ENCODE data around the gene RYR1. TPM values are rescaled to one million over a fixed set of nuclear protein-coding genes. Genes with fewer than 3 reads are reported as not detected.

Gene RYR1
- total RNA-seq, 1 donor from 2014 or later: 0.32 TPM

DNA sequence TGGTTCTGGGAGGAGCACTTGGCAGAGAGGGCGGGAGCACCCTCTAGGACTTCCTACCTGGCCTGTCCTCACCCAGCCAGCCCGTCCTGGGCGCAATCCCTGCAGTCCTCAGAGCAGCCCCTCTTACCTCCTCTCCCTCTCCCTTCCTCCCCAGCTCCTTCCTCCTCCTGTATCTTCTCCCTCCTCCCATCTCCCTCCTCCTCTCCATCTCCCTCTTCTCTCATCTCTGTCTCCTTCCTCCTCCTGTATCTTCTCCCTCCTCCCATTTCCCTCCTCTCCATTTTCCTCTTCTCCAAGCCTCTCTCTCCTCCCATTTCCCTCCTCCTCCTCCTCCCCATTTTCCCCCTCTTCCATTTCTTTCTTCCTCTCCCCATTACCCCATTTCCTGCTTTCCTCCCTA is 89.8 kb downstream of the RYR1 start:
- no peak for TF ChIP-seq EZH2 (IDR thresholded peaks at IDR 0.05; ENCODE audit: insufficient read depth, low read length)
- TF ChIP-seq, protein P1, sequence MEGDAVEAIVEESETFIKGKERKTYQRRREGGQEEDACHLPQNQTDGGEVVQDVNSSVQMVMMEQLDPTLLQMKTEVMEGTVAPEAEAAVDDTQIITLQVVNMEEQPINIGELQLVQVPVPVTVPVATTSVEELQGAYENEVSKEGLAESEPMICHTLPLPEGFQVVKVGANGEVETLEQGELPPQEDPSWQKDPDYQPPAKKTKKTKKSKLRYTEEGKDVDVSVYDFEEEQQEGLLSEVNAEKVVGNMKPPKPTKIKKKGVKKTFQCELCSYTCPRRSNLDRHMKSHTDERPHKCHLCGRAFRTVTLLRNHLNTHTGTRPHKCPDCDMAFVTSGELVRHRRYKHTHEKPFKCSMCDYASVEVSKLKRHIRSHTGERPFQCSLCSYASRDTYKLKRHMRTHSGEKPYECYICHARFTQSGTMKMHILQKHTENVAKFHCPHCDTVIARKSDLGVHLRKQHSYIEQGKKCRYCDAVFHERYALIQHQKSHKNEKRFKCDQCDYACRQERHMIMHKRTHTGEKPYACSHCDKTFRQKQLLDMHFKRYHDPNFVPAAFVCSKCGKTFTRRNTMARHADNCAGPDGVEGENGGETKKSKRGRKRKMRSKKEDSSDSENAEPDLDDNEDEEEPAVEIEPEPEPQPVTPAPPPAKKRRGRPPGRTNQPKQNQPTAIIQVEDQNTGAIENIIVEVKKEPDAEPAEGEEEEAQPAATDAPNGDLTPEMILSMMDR (IDR thresholded peaks at IDR 0.05; ENCODE audit: insufficient read depth, low read depth, low read length): no peak
- Mint-ChIP-seq H3K27me3 (ENCODE audit: low read depth, unreplicated experiment) (peaks cover 14% of the 10 kb centered on the region), H3K4me1 (ENCODE audit: low read depth, unreplicated experiment) (no peaks in the 10 kb centered on the region), H3K4me3 (ENCODE audit: unreplicated experiment) (no peak overlapping the region), H3K9me3 (ENCODE audit: unreplicated experiment) (no peaks in the 10 kb centered on the region), H3K36me3 (ENCODE audit: low read depth, unreplicated experiment) (no peaks in the 10 kb centered on the region), H3K27ac (ENCODE audit: unreplicated experiment) (no peak overlapping the region)
- H4K20me1 ChIP-seq (ENCODE audit: insufficient read depth, low read length): no peaks in the 10 kb centered on the region
- H3K27me3 ChIP-seq (ENCODE audit: insufficient read depth, low read length): no peaks in the 10 kb centered on the region
- no peaks in the 10 kb centered on the region for H3K36me3 ChIP-seq (ENCODE audit: insufficient read depth, low read length)
- H3K4me2 ChIP-seq (ENCODE audit: low read length): no peak overlapping the region
- H2AFZ ChIP-seq (ENCODE audit: low read depth, low read length): no peak overlapping the region
- no peak overlapping the region for H3K27ac ChIP-seq (ENCODE audit: low read depth, low read length)
- no peaks in the 10 kb centered on the region for H3K79me2 ChIP-seq (ENCODE audit: insufficient read depth, low read length)
- no peaks in the 10 kb centered on the region for H3K9me3 ChIP-seq (ENCODE audit: insufficient read depth, low read depth, low read length)
- DNase-seq (ENCODE audit: low read depth) (no peak), FAIRE-seq (no peak)
- no peak overlapping the region for H3K4me3 ChIP-seq (ENCODE audit: insufficient read depth, low read depth, low read length)
- H3K9ac ChIP-seq (ENCODE audit: low read length): no peak overlapping the region
- H3K4me1 ChIP-seq (ENCODE audit: insufficient read depth, low read length): no peaks in the 10 kb centered on the region

DNA sequence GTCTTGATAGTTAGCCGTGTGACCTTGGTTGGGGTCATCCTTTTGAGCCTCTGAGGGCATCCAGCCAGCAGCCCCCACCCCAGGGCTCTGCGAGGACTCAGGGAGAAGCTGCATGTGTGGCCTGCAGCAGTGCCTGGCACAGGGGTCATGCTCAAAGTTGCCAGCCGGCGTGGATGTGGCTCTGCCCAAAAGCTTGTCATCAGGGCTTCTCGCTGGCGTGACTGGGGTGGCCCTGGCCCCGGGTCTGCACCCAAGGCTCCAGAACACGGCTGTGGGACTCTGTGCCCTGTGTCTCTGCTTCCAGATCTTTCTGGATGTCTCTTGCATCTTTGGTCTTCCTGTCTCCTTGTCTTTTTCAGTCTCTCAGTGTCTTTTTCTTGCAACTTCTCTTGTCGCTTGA is 90.9 kb downstream of the RYR1 start:
- H4K20me1 ChIP-seq (ENCODE audit: insufficient read depth, low read length): no peaks in the 10 kb centered on the region
- no peaks in the 10 kb centered on the region for H3K9me3 Mint-ChIP-seq (ENCODE audit: unreplicated experiment)
- H3K4me2 ChIP-seq (ENCODE audit: low read length): no peak overlapping the region
- no peak for FAIRE-seq
- no peaks in the 10 kb centered on the region for H3K36me3 Mint-ChIP-seq (ENCODE audit: low read depth, unreplicated experiment)
- H3K4me3 ChIP-seq (ENCODE audit: insufficient read depth, low read depth, low read length): no peak overlapping the region
- H3K27ac ChIP-seq (ENCODE audit: low read depth, low read length): no peak overlapping the region
- no peaks in the 10 kb centered on the region for H3K4me1 ChIP-seq (ENCODE audit: insufficient read depth, low read length)
- no peaks in the 10 kb centered on the region for H3K79me2 ChIP-seq (ENCODE audit: insufficient read depth, low read length)
- H3K27me3 Mint-ChIP-seq (ENCODE audit: low read depth, unreplicated experiment): peaks cover 14% of the 10 kb centered on the region
- TF ChIP-seq, protein P1 (IDR thresholded peaks at IDR 0.05; ENCODE audit: insufficient read depth, low read depth, low read length): no peak
- TF ChIP-seq EZH2 (IDR thresholded peaks at IDR 0.05; ENCODE audit: insufficient read depth, low read length): no peak
- peaks cover 2% of the 10 kb centered on the region for H3K27me3 ChIP-seq (ENCODE audit: insufficient read depth, low read length)
- H3K9ac ChIP-seq (ENCODE audit: low read length): no peak overlapping the region
- no peaks in the 10 kb centered on the region for H3K36me3 ChIP-seq (ENCODE audit: insufficient read depth, low read length)
- no peaks in the 10 kb centered on the region for H3K4me1 Mint-ChIP-seq (ENCODE audit: low read depth, unreplicated experiment)
- no peaks in the 10 kb centered on the region for H3K9me3 ChIP-seq (ENCODE audit: insufficient read depth, low read depth, low read length)
- no peak overlapping the region for H3K4me3 Mint-ChIP-seq (ENCODE audit: unreplicated experiment)
- no peak overlapping the region for H3K27ac Mint-ChIP-seq (ENCODE audit: unreplicated experiment)
- DNase-seq (ENCODE audit: low read depth): no peak
- H2AFZ ChIP-seq (ENCODE audit: low read depth, low read length): no peak overlapping the region

DNA sequence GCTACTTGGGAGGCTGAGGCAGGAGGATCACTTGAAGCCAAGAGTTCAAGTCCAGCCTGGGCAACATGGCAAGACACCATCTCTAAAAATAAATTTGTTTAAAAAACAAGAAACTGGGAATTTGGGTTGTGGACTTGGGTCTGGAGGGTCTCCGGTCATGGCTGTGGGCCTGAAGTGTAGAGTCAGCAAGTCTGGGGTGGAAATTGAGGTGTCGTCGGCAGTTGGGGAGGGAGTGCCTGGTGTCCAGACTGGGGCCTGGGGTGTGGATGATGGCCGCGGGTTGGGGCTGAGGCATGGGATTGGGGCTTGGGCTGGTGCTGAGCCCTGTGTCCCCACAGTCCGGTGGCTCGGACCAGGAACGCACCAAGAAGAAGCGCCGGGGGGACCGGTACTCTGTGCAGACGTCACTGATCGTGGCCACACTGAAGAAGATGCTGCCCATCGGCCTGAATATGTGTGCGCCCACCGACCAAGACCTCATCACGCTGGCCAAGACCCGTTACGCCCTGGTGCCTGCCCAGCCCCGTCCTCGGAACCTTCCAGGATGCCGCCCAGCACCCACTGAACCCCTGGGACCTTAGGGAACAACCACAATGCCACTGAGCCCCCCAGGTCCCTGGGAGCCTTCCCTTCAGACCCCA is 91.6 kb downstream of the RYR1 start:
- H3K27me3 ChIP-seq (ENCODE audit: insufficient read depth, low read length): peaks cover 3% of the 10 kb centered on the region
- H3K4me3 ChIP-seq (ENCODE audit: insufficient read depth, low read depth, low read length): no peak overlapping the region
- H3K4me1 ChIP-seq (ENCODE audit: insufficient read depth, low read length): no peaks in the 10 kb centered on the region
- Mint-ChIP-seq H3K27ac (ENCODE audit: unreplicated experiment) (no peak overlapping the region), H3K4me3 (ENCODE audit: unreplicated experiment) (no peak overlapping the region), H3K27me3 (ENCODE audit: low read depth, unreplicated experiment) (peaks cover 14% of the 10 kb centered on the region), H3K4me1 (ENCODE audit: low read depth, unreplicated experiment) (no peaks in the 10 kb centered on the region), H3K36me3 (ENCODE audit: low read depth, unreplicated experiment) (no peaks in the 10 kb centered on the region), H3K9me3 (ENCODE audit: unreplicated experiment) (no peaks in the 10 kb centered on the region)
- no peaks in the 10 kb centered on the region for H3K79me2 ChIP-seq (ENCODE audit: insufficient read depth, low read length)
- H3K4me2 ChIP-seq (ENCODE audit: low read length): no peak overlapping the region
- DNase-seq (ENCODE audit: low read depth) (no peak), FAIRE-seq (no peak)
- no peak overlapping the region for H3K27ac ChIP-seq (ENCODE audit: low read depth, low read length)
- H3K9ac ChIP-seq (ENCODE audit: low read length): no peak overlapping the region
- H2AFZ ChIP-seq (ENCODE audit: low read depth, low read length): no peak overlapping the region
- TF ChIP-seq, protein P1 (IDR thresholded peaks at IDR 0.05; ENCODE audit: insufficient read depth, low read depth, low read length): no peak
- TF ChIP-seq EZH2 (IDR thresholded peaks at IDR 0.05; ENCODE audit: insufficient read depth, low read length): no peak
- no peaks in the 10 kb centered on the region for H4K20me1 ChIP-seq (ENCODE audit: insufficient read depth, low read length)
- no peaks in the 10 kb centered on the region for H3K9me3 ChIP-seq (ENCODE audit: insufficient read depth, low read depth, low read length)
- H3K36me3 ChIP-seq (ENCODE audit: insufficient read depth, low read length): no peaks in the 10 kb centered on the region

All from astrocyte (in vitro differentiated cells and primary cell).